ENCODE measurements around the gene LTBP3. TPM values are rescaled to one million over a fixed set of nuclear protein-coding genes. Genes with fewer than 3 reads are reported as not detected.

Gene LTBP3
- total and polyA plus RNA-seq, 2 of the 13 experiments (the other 11 are each of a cell fraction or from before 2014, with no cell fraction given): 12.2 to 68.1 TPM

DNA sequence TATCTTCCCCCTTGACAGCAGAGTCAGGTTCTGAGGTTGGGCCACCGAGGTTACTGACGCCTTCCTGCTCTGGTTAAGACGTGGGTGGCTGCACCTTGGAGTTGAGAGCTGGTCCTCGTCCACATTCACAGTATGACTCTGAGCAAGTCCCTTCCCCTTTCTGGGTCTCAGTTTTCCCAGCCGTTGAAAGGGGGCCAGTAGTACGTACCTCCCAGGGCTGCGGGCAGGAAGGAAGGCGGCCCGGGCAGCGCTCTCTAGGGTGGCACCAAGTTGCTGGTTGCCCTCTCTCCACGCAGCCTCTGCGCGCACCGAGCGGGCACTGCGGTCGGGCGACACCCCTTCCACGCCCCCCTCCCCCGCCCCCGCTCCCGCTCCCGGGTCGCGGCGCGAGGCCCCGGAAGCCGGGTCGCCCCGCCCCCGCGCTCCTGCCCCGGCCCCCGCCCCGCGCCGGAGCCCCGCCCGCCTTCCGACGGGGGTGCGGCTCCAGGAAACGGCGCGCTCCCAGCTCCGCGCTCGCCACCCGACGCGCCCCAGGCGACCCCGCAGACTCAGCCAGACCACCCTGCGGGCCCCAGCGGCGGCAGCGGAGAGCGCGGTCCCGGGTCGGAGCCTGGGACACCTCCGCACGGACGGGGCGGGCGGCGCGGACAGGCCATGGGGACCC is 17.5 kb upstream of the LTBP3 start, which contains the start of gene EHBP1L1 (continued):
- TF ChIP-seq FOXM1 (CRISPR knock-in tag; IDR thresholded peaks at IDR 0.05) (no peak), PRDM4 (CRISPR knock-in tag; IDR thresholded peaks at IDR 0.05; ENCODE audit: borderline replicate concordance) (no peak), ZNF687 (CRISPR knock-in tag; IDR thresholded peaks at IDR 0.05) (peak; percentile 29; the same call in 1 of the 2 replicates), SRF (IDR thresholded peaks at IDR 0.05; ENCODE audit: low read depth, low read length) (no peak), HNRNPUL1 (IDR thresholded peaks at IDR 0.05; ENCODE audit: low read depth, low read length) (no peak), TEAD2 (CRISPR knock-in tag; IDR thresholded peaks at IDR 0.05) (no peak), PHB2 (IDR thresholded peaks at IDR 0.05; ENCODE audit: partially characterized antibody) (no peak), CBX5 (CRISPR knock-in tag; IDR thresholded peaks at IDR 0.05; ENCODE audit: borderline replicate concordance) (0 out of 2 replicates have a peak, but pooled peaks have one; percentile 6), ONECUT2 (CRISPR knock-in tag; IDR thresholded peaks at IDR 0.05) (no peak), ZNF737 (CRISPR knock-in tag; IDR thresholded peaks at IDR 0.05; ENCODE audit: borderline replicate concordance) (no peak), ATF2 (CRISPR knock-in tag; IDR thresholded peaks at IDR 0.05) (no peak), TSC22D2 (CRISPR knock-in tag; IDR thresholded peaks at IDR 0.05; ENCODE audit: borderline replicate concordance) (no peak), BORCS8-MEF2B (CRISPR knock-in tag; IDR thresholded peaks at IDR 0.05) (no peak), KLF6 (CRISPR knock-in tag; IDR thresholded peaks at IDR 0.05) (0 out of 2 replicates have a peak, but pooled peaks have one; percentile 10), ZNF547 (CRISPR knock-in tag; IDR thresholded peaks at IDR 0.05) (no peak), SMC3 (IDR thresholded peaks at IDR 0.05; ENCODE audit: low read length) (no peak)
- TF ChIP-seq, protein P1, sequence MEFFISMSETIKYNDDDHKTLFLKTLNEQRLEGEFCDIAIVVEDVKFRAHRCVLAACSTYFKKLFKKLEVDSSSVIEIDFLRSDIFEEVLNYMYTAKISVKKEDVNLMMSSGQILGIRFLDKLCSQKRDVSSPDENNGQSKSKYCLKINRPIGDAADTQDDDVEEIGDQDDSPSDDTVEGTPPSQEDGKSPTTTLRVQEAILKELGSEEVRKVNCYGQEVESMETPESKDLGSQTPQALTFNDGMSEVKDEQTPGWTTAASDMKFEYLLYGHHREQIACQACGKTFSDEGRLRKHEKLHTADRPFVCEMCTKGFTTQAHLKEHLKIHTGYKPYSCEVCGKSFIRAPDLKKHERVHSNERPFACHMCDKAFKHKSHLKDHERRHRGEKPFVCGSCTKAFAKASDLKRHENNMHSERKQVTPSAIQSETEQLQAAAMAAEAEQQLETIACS (CRISPR knock-in tag; IDR thresholded peaks at IDR 0.05): peak; percentile 53
- TF ChIP-seq, protein P2, sequence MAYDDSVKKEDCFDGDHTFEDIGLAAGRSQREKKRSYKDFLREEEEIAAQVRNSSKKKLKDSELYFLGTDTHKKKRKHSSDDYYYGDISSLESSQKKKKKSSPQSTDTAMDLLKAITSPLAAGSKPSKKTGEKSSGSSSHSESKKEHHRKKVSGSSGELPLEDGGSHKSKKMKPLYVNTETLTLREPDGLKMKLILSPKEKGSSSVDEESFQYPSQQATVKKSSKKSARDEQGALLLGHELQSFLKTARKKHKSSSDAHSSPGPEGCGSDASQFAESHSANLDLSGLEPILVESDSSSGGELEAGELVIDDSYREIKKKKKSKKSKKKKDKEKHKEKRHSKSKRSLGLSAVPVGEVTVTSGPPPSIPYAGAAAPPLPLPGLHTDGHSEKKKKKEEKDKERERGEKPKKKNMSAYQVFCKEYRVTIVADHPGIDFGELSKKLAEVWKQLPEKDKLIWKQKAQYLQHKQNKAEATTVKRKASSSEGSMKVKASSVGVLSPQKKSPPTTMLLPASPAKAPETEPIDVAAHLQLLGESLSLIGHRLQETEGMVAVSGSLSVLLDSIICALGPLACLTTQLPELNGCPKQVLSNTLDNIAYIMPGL (CRISPR knock-in tag; IDR thresholded peaks at IDR 0.05; ENCODE audit: borderline replicate concordance in 1 of 2, low read depth in 1 of 2): no peak
